ENCODE data around the gene CARMIL1.

GRCh38 chr6:25660512-25660911 lies 381.3 kb downstream of the CARMIL1 start:
- TF ChIP-seq L3MBTL2 (conservative IDR thresholded peaks at IDR 0.05), result no peak
- TF ChIP-seq HDGF (IDR thresholded peaks at IDR 0.05; ENCODE audit: borderline replicate concordance), result no peak
- no peak for TF ChIP-seq SUZ12 (IDR thresholded peaks at IDR 0.05)
- TF ChIP-seq BHLHE40 (IDR thresholded peaks at IDR 0.05; ENCODE audit: borderline replicate concordance), result no peak
- TF ChIP-seq FOXM1 (IDR thresholded peaks at IDR 0.05; ENCODE audit: borderline replicate concordance), result no peak
- TF ChIP-seq ARNT (IDR thresholded peaks at IDR 0.05), result no peak
- TF ChIP-seq SP1 (IDR thresholded peaks at IDR 0.05), result no peak
- TF ChIP-seq ZNF384 (IDR thresholded peaks at IDR 0.05), result no peak
- TF ChIP-seq NFRKB (IDR thresholded peaks at IDR 0.05), result no peak
- no peak for TF ChIP-seq ELF4 (IDR thresholded peaks at IDR 0.05)
- TF ChIP-seq PKNOX1 (IDR thresholded peaks at IDR 0.05), result no peak
- TF ChIP-seq FOXK2 (IDR thresholded peaks at IDR 0.05), result no peak
- no peak for TF ChIP-seq TARDBP (IDR thresholded peaks at IDR 0.05)
- no peak for TF ChIP-seq FOXA1 (IDR thresholded peaks at IDR 0.05)

Measured in HEK293T (cell line).